ENCODE data around the gene HAUS8.

- no peak for TF ChIP-seq CTCF (conservative IDR thresholded peaks at IDR 0.05; ENCODE audit: low read length)
- no peak for TF ChIP-seq EZH2phosphoT487 (IDR thresholded peaks at IDR 0.05; ENCODE audit: borderline replicate concordance, low read depth, low read length)
Measured at GRCh38 chr19:17075035-17075863, at the start of gene HAUS8, which contains the start of gene MYO9B.
